Mesendoderm (in vitro differentiated cells): ENCODE results near the gene CSTPP1.

Experiments used
- DNase-seq: peaks from one replicate; pipeline ENCODE4 v3.0.0; 2013
- H2AK5ac ChIP-seq: 2 replicates; pipeline ENCODE4 v1.6.1; 2013; ENCODE audit warnings: low read length, inconsistent platforms
- H2BK120ac ChIP-seq: 2 replicates; pipeline ENCODE4 v1.6.1; 2013; ENCODE audit warnings: low read depth, mild to moderate bottlenecking, low read length, moderate library complexity, mixed read lengths
- H2BK15ac ChIP-seq: replicated peaks from 2 replicates; pipeline ENCODE4 v1.6.1; 2013; ENCODE audit warnings: low read depth, mild to moderate bottlenecking, moderate library complexity
- H2BK5ac ChIP-seq: 2 replicates; pipeline ENCODE4 v1.6.1; 2013; ENCODE audit warnings: low read length, inconsistent platforms
- H3K18ac ChIP-seq: 2 replicates; pipeline ENCODE4 v1.6.1; 2013; ENCODE audit warnings: mild to moderate bottlenecking, low read length, mixed read lengths
- H3K23ac ChIP-seq: one replicate; pipeline ENCODE4 v1.6.1; 2013; ENCODE audit warnings: low read length
- H3K27ac ChIP-seq: 2 replicates; pipeline ENCODE4 v1.5.1; 2013; ENCODE audit warnings: low read depth, mild to moderate bottlenecking, inconsistent platforms, low read length, moderate library complexity
- H3K27me3 ChIP-seq: 2 replicates; pipeline ENCODE4 v1.6.1; 2013; ENCODE audit warnings: low read length, control low read depth, mild to moderate bottlenecking, inconsistent platforms; ENCODE audit not compliant: insufficient read depth, poor library complexity
- H3K36me3 ChIP-seq: 2 replicates; pipeline ENCODE4 v1.6.1; 2013; ENCODE audit warnings: low read length, inconsistent platforms; ENCODE audit not compliant: control insufficient read depth, insufficient read depth
- H3K4ac ChIP-seq: one replicate; pipeline ENCODE4 v1.6.1; 2013; ENCODE audit warnings: low read depth, mild to moderate bottlenecking, low read length, moderate library complexity
- H3K4me1 ChIP-seq: 2 replicates; pipeline ENCODE4 v1.6.1; 2013; ENCODE audit warnings: low read depth, low read length, inconsistent platforms; ENCODE audit not compliant: control insufficient read depth
- H3K4me2 ChIP-seq: 2 replicates; pipeline ENCODE4 v1.6.1; 2013; ENCODE audit warnings: low read length
- H3K4me3 ChIP-seq: 2 replicates; pipeline ENCODE4 v1.5.1; 2013; ENCODE audit warnings: mild to moderate bottlenecking, low read length
- H3K56ac ChIP-seq: one replicate; pipeline ENCODE4 v1.6.1; 2013; ENCODE audit warnings: low read length
- H3K79me1 ChIP-seq: 2 replicates; pipeline ENCODE4 v1.6.1; 2013; ENCODE audit warnings: low read length, inconsistent platforms
- H3K79me2 ChIP-seq: 2 replicates; pipeline ENCODE4 v1.6.1; 2013; ENCODE audit warnings: mild to moderate bottlenecking, low read length; ENCODE audit not compliant: control insufficient read depth, insufficient read depth
- H3K9ac ChIP-seq: 2 replicates; pipeline ENCODE4 v1.6.1; 2013; ENCODE audit warnings: low read length, inconsistent platforms
- H4K5ac ChIP-seq: one replicate; pipeline ENCODE4 v1.6.1; 2013; ENCODE audit warnings: low read length
- H4K8ac ChIP-seq: one replicate; pipeline ENCODE4 v1.6.1; 2013; ENCODE audit warnings: low read depth, mild to moderate bottlenecking, control low read depth, low read length, moderate library complexity
- WGBS: extraction: QIAGEN DNeasy Blood & Tissue Kit; methylation state at CpG from one replicate; pipeline ENCODE4 v1.1.7; 2013; ENCODE audit warnings: low lambda C conversion rate, missing lambda C conversion rate; ENCODE audit not compliant: insufficient coverage; ENCODE audit errors: extremely low coverage; 5-methylcytosine and 5-hydroxymethylcytosine counted together

The CSTPP1 gene

DNA sequence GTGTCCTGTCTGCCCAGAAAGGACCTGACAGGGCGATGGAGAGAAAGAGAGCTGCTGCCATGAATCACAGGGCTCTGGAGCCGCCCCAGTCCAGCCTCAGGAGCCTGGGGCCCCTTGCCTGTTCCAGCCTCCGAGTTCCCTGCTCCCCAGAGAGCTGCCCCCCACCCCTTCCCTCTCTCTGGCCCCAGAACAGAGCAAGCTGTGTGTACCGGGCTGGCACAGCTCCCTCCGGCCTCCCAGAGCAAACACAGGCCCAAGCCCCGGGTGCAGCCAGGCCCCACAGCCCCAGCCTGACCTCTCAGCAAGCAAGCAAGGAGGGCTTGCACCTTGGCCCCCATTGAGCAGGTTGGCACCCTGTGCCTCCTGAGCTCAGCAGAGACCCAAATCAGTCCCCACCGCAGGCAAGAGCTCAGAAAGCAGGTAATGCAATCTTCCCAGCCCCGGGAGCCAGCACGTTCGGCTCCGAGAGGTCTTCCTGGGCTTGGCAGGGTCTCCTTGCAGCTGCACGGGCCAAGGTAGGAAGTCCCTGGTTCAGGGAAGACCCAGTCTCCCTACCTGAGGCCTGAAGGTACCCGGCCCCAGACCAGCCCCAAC, 248.2 kb downstream of the CSTPP1 start:
- H4K8ac ChIP-seq, result no peak overlapping the region
- H2BK15ac ChIP-seq, result no peak overlapping the region
- H3K27ac ChIP-seq, result peak overlapping the region; percentile 72
- H3K4ac ChIP-seq, result peak overlapping the region; percentile 28
- peak overlapping the region; percentile 74 for H2BK5ac ChIP-seq
- H3K36me3 ChIP-seq, result no peaks in the 10 kb centered on the region
- no peak overlapping the region for H4K5ac ChIP-seq
- H3K4me2 ChIP-seq, result peak overlapping the region; percentile 71
- H3K23ac ChIP-seq, result peak overlapping the region; percentile 98
- peak overlapping the region; percentile 89 for H3K9ac ChIP-seq
- no peak overlapping the region for H2BK120ac ChIP-seq
- peak overlapping the region; percentile 45 for H3K4me3 ChIP-seq
- no peak for DNase-seq
- peaks cover 3% of the 10 kb centered on the region for H3K4me1 ChIP-seq
- H3K27me3 ChIP-seq, result peaks cover 3% of the 10 kb centered on the region
- no CpG with 5 or more reads among the region's 13 CpGs for WGBS
- peak overlapping the region; percentile 60 for H3K18ac ChIP-seq
- peaks cover 6% of the 10 kb centered on the region for H3K79me2 ChIP-seq
- H3K56ac ChIP-seq, result peak overlapping the region; percentile 89
- H2AK5ac ChIP-seq, result peak overlapping the region; percentile 80
- peaks cover 6% of the 10 kb centered on the region for H3K79me1 ChIP-seq

GRCh38 chr11:47185305-47186075, 248.9 kb downstream of the CSTPP1 start:
- no peaks in the 10 kb centered on the region for H3K36me3 ChIP-seq
- H3K56ac ChIP-seq, result peak overlapping the region; percentile 89
- H3K79me2 ChIP-seq, result peaks cover 6% of the 10 kb centered on the region
- peaks cover 3% of the 10 kb centered on the region for H3K27me3 ChIP-seq
- WGBS, result no CpG with 5 or more reads among the region's 50 CpGs
- H3K4me2 ChIP-seq, result peak overlapping the region; percentile 71
- H3K4me1 ChIP-seq, result peaks cover 3% of the 10 kb centered on the region
- peak overlapping the region; percentile 59 for H2BK5ac ChIP-seq
- peak overlapping the region; percentile 60 for H3K18ac ChIP-seq
- H3K9ac ChIP-seq, result peak overlapping the region; percentile 89
- no peak overlapping the region for H2BK15ac ChIP-seq
- H2BK120ac ChIP-seq, result no peak overlapping the region
- H2AK5ac ChIP-seq, result no peak overlapping the region
- peak overlapping the region; percentile 76 for H4K8ac ChIP-seq
- H3K79me1 ChIP-seq, result peaks cover 6% of the 10 kb centered on the region
- H3K4ac ChIP-seq, result peak overlapping the region; percentile 56
- peak overlapping the region; percentile 72 for H3K27ac ChIP-seq
- H4K5ac ChIP-seq, result no peak overlapping the region
- H3K4me3 ChIP-seq, result peak overlapping the region; percentile 50
- no peak overlapping the region for H3K23ac ChIP-seq
- peak; percentile 93 for DNase-seq

DNA sequence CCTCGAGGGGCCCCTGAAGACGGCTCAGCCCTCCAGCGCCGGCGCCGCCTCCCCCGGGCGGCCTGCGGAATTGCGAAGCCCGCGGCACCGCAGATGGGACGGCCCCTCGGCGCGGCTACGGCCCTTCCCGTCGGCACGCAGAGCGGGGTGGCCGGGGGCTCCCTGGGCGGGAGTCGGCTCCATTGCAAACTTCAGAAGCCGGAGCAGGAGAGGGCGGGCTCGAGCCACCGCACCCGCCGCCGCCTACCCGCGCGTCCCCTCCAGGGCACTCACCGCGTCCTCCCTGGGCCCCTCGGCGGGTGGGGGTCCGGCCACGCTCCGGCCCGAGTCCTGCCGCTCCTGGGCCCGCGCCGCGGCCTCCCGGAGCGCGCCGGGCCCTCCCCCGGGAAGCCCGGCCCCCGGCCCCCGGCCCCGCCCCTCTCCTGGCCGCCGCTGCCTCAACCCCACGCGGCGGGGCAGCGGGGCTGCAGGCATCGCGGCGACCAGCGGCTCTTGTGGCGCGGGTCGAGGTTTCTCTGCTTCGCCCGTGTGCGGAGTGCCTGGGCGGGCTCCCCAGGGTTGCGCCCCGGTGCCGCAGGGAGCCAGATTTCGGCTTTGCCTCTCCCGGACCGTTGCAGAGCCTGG, 249.6 kb downstream of the CSTPP1 start, which contains the start of gene PACSIN3:
TSS of gene PACSIN3 (minus strand) at position 359 of the 624 bp plus-strand sequence. CDS start 3,707 bp downstream, outside the sequence.
- Histone ChIP-seq H3K4me1 (peaks cover 3% of the 10 kb centered on the region), H3K4ac (peak within 1 kb of the TSS; percentile 63), H2AK5ac (no peak within 1 kb of the TSS), H3K4me3 (peak within 1 kb of the TSS; percentile 50), H4K5ac (no peak within 1 kb of the TSS), H3K56ac (peak within 1 kb of the TSS; percentile 91), H3K27me3 (peaks cover 3% of the 10 kb centered on the region), H3K27ac (peak within 1 kb of the TSS; percentile 72), H2BK15ac (no peak within 1 kb of the TSS), H3K23ac (no peak within 1 kb of the TSS), H3K36me3 (no peaks in the 10 kb centered on the region), H3K9ac (peak within 1 kb of the TSS; percentile 89), H3K79me1 (peaks cover 6% of the 10 kb centered on the region), H3K4me2 (peak within 1 kb of the TSS; percentile 97), H2BK5ac (peak within 1 kb of the TSS; percentile 59), H3K79me2 (peaks cover 6% of the 10 kb centered on the region), H3K18ac (peak within 1 kb of the TSS; percentile 60), H2BK120ac (no peak within 1 kb of the TSS), H4K8ac (peak within 1 kb of the TSS; percentile 76)
- DNase-seq, result peak; percentile 73
- WGBS, result no CpG with 5 or more reads among the region's 80 CpGs

DNA sequence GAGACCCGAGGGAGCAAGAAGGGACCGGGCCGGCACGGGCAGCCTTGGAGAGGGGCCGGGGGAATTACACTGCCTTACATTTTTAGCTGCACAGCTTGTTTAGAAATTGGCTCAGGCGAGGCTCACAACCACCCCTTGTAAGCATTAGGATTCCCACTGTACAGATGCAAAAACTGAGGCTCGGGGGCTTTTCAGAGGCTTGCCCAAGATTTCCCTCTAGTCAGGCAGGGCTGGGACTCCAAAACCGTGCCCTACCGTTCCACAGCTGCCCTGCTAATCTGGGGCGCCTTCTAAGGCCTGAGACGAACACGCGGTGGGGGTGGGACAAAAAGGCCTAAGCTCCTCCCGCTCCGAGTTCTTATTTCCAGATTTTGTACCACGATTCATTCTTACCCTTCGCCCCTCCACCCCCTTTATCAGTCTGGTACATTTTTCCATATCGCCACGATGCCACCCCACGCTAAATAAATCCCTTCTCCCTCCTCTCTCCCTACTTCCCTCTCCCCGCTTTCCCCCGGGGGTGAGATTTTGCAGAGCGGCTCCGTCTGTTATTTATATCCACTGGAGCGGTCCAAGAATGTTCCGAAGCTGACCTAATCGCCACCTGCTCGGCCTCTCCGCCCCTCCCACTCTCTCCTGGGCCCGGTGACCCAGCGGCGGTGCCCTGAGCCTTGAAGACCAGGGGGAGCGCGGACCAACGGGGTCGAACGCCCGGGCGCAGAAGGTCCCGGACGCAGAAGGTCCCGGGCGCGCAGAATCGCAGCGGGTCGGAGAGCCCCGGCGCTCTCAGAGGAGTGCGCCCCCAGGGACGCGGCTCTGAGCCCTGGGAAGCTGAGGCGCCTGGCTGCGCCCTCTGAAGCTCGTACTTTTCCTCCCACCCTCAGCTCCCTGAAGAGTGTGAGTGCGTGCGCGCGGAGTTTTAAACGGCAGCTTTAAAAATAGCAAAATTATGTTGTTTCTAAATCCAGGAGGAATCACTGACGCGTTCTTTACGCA, 250.4 kb downstream of the CSTPP1 start:
- Histone ChIP-seq H4K8ac (no peak overlapping the region), H2BK15ac (no peak overlapping the region), H2BK5ac (no peak overlapping the region), H2AK5ac (no peak overlapping the region), H3K36me3 (no peaks in the 10 kb centered on the region), H3K56ac (peak overlapping the region; percentile 91), H3K9ac (peak overlapping the region; percentile 79), H3K4me3 (peak overlapping the region; percentile 44), H3K79me2 (peaks cover 6% of the 10 kb centered on the region), H3K79me1 (peaks cover 6% of the 10 kb centered on the region), H4K5ac (no peak overlapping the region), H3K4ac (peak overlapping the region; percentile 63), H3K27me3 (peaks cover 3% of the 10 kb centered on the region), H2BK120ac (no peak overlapping the region), H3K23ac (no peak overlapping the region), H3K18ac (peak overlapping the region; percentile 51), H3K4me1 (peaks cover 3% of the 10 kb centered on the region), H3K4me2 (peak overlapping the region; percentile 97), H3K27ac (peak overlapping the region; percentile 56)
- no CpG with 5 or more reads among the region's 63 CpGs for WGBS
- peak; percentile 78 for DNase-seq

GRCh38 chr11:47187723-47188122, 251.2 kb downstream of the CSTPP1 start:
- H4K8ac ChIP-seq, result no peak overlapping the region
- no peak overlapping the region for H3K23ac ChIP-seq
- H3K4me2 ChIP-seq, result peak overlapping the region; percentile 97
- peaks cover 3% of the 10 kb centered on the region for H3K4me1 ChIP-seq
- no CpG with 5 or more reads among the region's 5 CpGs for WGBS
- H3K27ac ChIP-seq, result no peak overlapping the region
- H3K79me2 ChIP-seq, result peaks cover 6% of the 10 kb centered on the region
- H2BK120ac ChIP-seq, result no peak overlapping the region
- peaks cover 3% of the 10 kb centered on the region for H3K27me3 ChIP-seq
- no peak overlapping the region for H2AK5ac ChIP-seq
- no peak overlapping the region for H3K4me3 ChIP-seq
- no peak overlapping the region for H3K18ac ChIP-seq
- H2BK15ac ChIP-seq, result no peak overlapping the region
- H4K5ac ChIP-seq, result no peak overlapping the region
- DNase-seq, result no peak
- no peak overlapping the region for H2BK5ac ChIP-seq
- no peaks in the 10 kb centered on the region for H3K36me3 ChIP-seq
- peak overlapping the region; percentile 91 for H3K56ac ChIP-seq
- H3K79me1 ChIP-seq, result peaks cover 6% of the 10 kb centered on the region
- peak overlapping the region; percentile 79 for H3K9ac ChIP-seq
- H3K4ac ChIP-seq, result no peak overlapping the region
